Measurements from ENCODE around the gene CUL2.
"Not testable (repeated sequence)": the region's sequence is repeated elsewhere in the genome, so short reads cannot be mapped to it uniquely, and the experiment has no call there.

Gene CUL2

GRCh38 chr10:35070521-35070920, 19.6 kb downstream of the CUL2 start:
- Histone ChIP-seq H3K36me3 (ENCODE audit: insufficient read depth, low read length) (no peaks in the 10 kb centered on the region), H3K4me3 (no peak overlapping the region), H3K9ac (ENCODE audit: insufficient read length) (no peak overlapping the region), H3K9me3 (ENCODE audit: low read depth, low read length) (no peaks in the 10 kb centered on the region), H3K27ac (no peak overlapping the region)
- DNase-seq (ENCODE audit: low read depth, low spot score) = no peak
- TF ChIP-seq FOXP2 (optimal IDR thresholded peaks at IDR 0.05; ENCODE audit: control extremely low read depth, extremely low read length, insufficient read depth) = no peak
- no peak for TF ChIP-seq EZH2 (IDR thresholded peaks at IDR 0.05)
- no peak for TF ChIP-seq POLR2AphosphoS5 (IDR thresholded peaks at IDR 0.05; ENCODE audit: borderline replicate concordance, low read depth, low read length)

GRCh38 chr10:35063837-35064454, 26.2 kb downstream of the CUL2 start:
- Histone ChIP-seq H3K36me3 (ENCODE audit: insufficient read depth, low read length) (no peaks in the 10 kb centered on the region; the same call in 1 of the 2 replicates), H3K9ac (ENCODE audit: insufficient read length) (no peak overlapping the region), H3K27ac (no peak overlapping the region), H3K9me3 (ENCODE audit: low read depth, low read length) (no peaks in the 10 kb centered on the region), H3K4me3 (no peak overlapping the region)
- no peak for DNase-seq (ENCODE audit: low read depth, low spot score)
- TF ChIP-seq EZH2 (IDR thresholded peaks at IDR 0.05) = no peak
- no peak for TF ChIP-seq POLR2AphosphoS5 (IDR thresholded peaks at IDR 0.05; ENCODE audit: borderline replicate concordance, low read depth, low read length)
- TF ChIP-seq FOXP2 (optimal IDR thresholded peaks at IDR 0.05; ENCODE audit: control extremely low read depth, extremely low read length, insufficient read depth) = no peak

DNA sequence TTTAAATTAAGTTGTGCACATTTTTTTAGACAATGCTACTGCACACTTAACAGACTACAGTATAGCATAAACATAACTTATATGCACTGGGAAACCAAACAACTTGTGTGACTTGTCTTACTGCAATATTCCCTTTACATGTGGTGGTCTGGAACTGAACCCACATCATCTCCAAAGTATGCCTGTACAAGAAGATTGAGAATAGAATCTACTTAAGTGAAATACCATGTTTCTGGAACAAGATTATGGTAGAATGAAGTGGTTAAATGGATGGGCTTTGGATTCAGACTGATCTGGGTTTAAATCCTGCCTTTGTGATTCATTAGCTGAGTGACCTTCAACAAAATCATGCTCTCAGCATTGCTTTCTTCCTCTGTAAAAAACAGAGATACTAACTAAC, 30.7 kb downstream of the CUL2 start:
- H3K36me3 ChIP-seq (ENCODE audit: insufficient read depth, low read length) = no peaks in the 10 kb centered on the region; the same call in 1 of the 2 replicates
- no peak for DNase-seq (ENCODE audit: low read depth, low spot score)
- no peak for TF ChIP-seq POLR2AphosphoS5 (IDR thresholded peaks at IDR 0.05; ENCODE audit: borderline replicate concordance, low read depth, low read length)
- no peak overlapping the region for H3K9ac ChIP-seq (ENCODE audit: insufficient read length)
- H3K27ac ChIP-seq = no peak overlapping the region
- no peak overlapping the region for H3K4me3 ChIP-seq
- H3K9me3 ChIP-seq (ENCODE audit: low read depth, low read length) = no peaks in the 10 kb centered on the region

- no peak for TF ChIP-seq POLR2AphosphoS5 (IDR thresholded peaks at IDR 0.05; ENCODE audit: borderline replicate concordance, low read depth, low read length)
- no peak for TF ChIP-seq FOXP2 (optimal IDR thresholded peaks at IDR 0.05; ENCODE audit: control extremely low read depth, extremely low read length, insufficient read depth)
- no peak for TF ChIP-seq EZH2 (IDR thresholded peaks at IDR 0.05)
- no peaks in the 10 kb centered on the region; the same call in 1 of the 2 replicates for H3K36me3 ChIP-seq (ENCODE audit: insufficient read depth, low read length)
- H3K27ac ChIP-seq = no peak overlapping the region
- H3K4me3 ChIP-seq = no peak overlapping the region
- H3K9me3 ChIP-seq (ENCODE audit: low read depth, low read length) = no peaks in the 10 kb centered on the region
- no peak overlapping the region for H3K9ac ChIP-seq (ENCODE audit: insufficient read length)
- no peak for DNase-seq (ENCODE audit: low read depth, low spot score)
Observed at GRCh38 chr10:35058686-35059085, 31.5 kb downstream of the CUL2 start.

DNA sequence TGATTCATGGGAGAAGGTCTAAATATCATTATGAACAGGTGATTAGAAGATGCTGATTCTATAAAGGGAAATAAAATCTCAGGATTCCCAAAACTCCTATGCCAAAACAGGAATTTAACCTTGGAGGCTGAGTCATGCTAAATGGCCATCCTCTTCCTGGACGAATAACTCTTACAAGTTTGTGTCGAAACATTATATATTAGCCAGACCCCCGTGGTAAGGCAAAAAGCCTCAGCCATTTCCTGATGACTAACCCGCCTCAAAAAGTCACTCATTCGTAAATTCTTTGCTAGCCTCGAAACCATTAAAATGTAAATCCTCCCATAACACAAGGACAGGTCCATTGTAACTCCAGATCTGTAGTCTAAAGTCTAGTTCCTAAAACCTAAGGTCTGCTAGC, 32.0 kb downstream of the CUL2 start:
- no peak overlapping the region for H3K4me3 ChIP-seq
- no peaks in the 10 kb centered on the region for H3K9me3 ChIP-seq (ENCODE audit: low read depth, low read length)
- no peak overlapping the region for H3K9ac ChIP-seq (ENCODE audit: insufficient read length)
- TF ChIP-seq POLR2AphosphoS5 (IDR thresholded peaks at IDR 0.05; ENCODE audit: borderline replicate concordance, low read depth, low read length) (no peak), FOXP2 (optimal IDR thresholded peaks at IDR 0.05; ENCODE audit: control extremely low read depth, extremely low read length, insufficient read depth) (no peak), EZH2 (IDR thresholded peaks at IDR 0.05) (no peak)
- no peaks in the 10 kb centered on the region; the same call in 1 of the 2 replicates for H3K36me3 ChIP-seq (ENCODE audit: insufficient read depth, low read length)
- H3K27ac ChIP-seq = no peak overlapping the region
- DNase-seq (ENCODE audit: low read depth, low spot score) = no peak

DNA sequence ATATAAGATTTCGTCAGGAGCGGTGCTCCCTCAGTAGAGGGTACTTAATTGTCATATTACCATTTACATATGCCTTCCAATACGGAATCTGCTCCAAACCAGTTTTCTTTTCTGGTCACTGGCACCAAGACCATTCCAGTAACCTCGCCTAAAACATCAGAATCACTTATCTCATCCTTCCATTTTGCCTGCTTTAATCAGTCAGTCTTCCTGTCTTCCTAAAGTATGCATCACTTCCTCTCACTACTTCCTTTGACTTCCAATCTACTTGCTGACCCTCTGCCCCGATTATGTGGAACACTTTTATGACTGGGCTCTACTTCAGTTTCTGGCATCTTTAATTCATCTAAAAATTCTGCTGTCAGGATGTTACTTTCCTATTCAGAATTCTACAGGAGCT, 33.5 kb downstream of the CUL2 start:
- Histone ChIP-seq H3K27ac (no peak overlapping the region), H3K9me3 (ENCODE audit: low read depth, low read length) (no peaks in the 10 kb centered on the region), H3K4me3 (no peak overlapping the region), H3K9ac (ENCODE audit: insufficient read length) (no peak overlapping the region), H3K36me3 (ENCODE audit: insufficient read depth, low read length) (no peaks in the 10 kb centered on the region; the same call in 1 of the 2 replicates)
- TF ChIP-seq FOXP2 (optimal IDR thresholded peaks at IDR 0.05; ENCODE audit: control extremely low read depth, extremely low read length, insufficient read depth) (no peak), EZH2 (IDR thresholded peaks at IDR 0.05) (no peak), POLR2AphosphoS5 (IDR thresholded peaks at IDR 0.05; ENCODE audit: borderline replicate concordance, low read depth, low read length) (no peak)
- DNase-seq (ENCODE audit: low read depth, low spot score) = no peak

GRCh38 chr10:35056133-35056532, 34.0 kb downstream of the CUL2 start:
- no peak overlapping the region for H3K9ac ChIP-seq (ENCODE audit: insufficient read length)
- H3K36me3 ChIP-seq (ENCODE audit: insufficient read depth, low read length) = no peaks in the 10 kb centered on the region; the same call in 1 of the 2 replicates
- H3K27ac ChIP-seq = no peak overlapping the region
- TF ChIP-seq EZH2 (IDR thresholded peaks at IDR 0.05) (no peak), FOXP2 (optimal IDR thresholded peaks at IDR 0.05; ENCODE audit: control extremely low read depth, extremely low read length, insufficient read depth) (no peak), POLR2AphosphoS5 (IDR thresholded peaks at IDR 0.05; ENCODE audit: borderline replicate concordance, low read depth, low read length) (no peak)
- H3K9me3 ChIP-seq (ENCODE audit: low read depth, low read length) = no peaks in the 10 kb centered on the region
- DNase-seq (ENCODE audit: low read depth, low spot score) = no peak
- no peak overlapping the region for H3K4me3 ChIP-seq

GRCh38 chr10:35050568-35050967, 39.6 kb downstream of the CUL2 start:
- Histone ChIP-seq H3K9ac (ENCODE audit: insufficient read length) (no peak overlapping the region), H3K36me3 (ENCODE audit: insufficient read depth, low read length) (no peaks in the 10 kb centered on the region)
- no peak for DNase-seq (ENCODE audit: low read depth, low spot score)

GRCh38 chr10:35046074-35046473, 44.1 kb downstream of the CUL2 start:
- DNase-seq (ENCODE audit: low read depth, low spot score) = no peak
- TF ChIP-seq FOXP2 (optimal IDR thresholded peaks at IDR 0.05; ENCODE audit: control extremely low read depth, extremely low read length, insufficient read depth) (no peak), POLR2AphosphoS5 (IDR thresholded peaks at IDR 0.05; ENCODE audit: borderline replicate concordance, low read depth, low read length) (no peak), EZH2 (IDR thresholded peaks at IDR 0.05) (no peak)
- no peaks in the 10 kb centered on the region; the same call in 1 of the 2 replicates for H3K36me3 ChIP-seq (ENCODE audit: insufficient read depth, low read length)
- no peak overlapping the region for H3K4me3 ChIP-seq
- no peak overlapping the region for H3K27ac ChIP-seq
- no peaks in the 10 kb centered on the region for H3K9me3 ChIP-seq (ENCODE audit: low read depth, low read length)
- H3K9ac ChIP-seq (ENCODE audit: insufficient read length) = no peak overlapping the region

More at GRCh38 chr10:35050568-35050967, 39.6 kb downstream of the CUL2 start:
- Histone ChIP-seq H3K4me3 (no peak overlapping the region), H3K27ac (no peak overlapping the region), H3K9me3 (ENCODE audit: low read depth, low read length) (no peaks in the 10 kb centered on the region)
- no peak for TF ChIP-seq POLR2AphosphoS5 (IDR thresholded peaks at IDR 0.05; ENCODE audit: borderline replicate concordance, low read depth, low read length)
- no peak for TF ChIP-seq EZH2 (IDR thresholded peaks at IDR 0.05)
- TF ChIP-seq FOXP2 (optimal IDR thresholded peaks at IDR 0.05; ENCODE audit: control extremely low read depth, extremely low read length, insufficient read depth) = no peak

DNA sequence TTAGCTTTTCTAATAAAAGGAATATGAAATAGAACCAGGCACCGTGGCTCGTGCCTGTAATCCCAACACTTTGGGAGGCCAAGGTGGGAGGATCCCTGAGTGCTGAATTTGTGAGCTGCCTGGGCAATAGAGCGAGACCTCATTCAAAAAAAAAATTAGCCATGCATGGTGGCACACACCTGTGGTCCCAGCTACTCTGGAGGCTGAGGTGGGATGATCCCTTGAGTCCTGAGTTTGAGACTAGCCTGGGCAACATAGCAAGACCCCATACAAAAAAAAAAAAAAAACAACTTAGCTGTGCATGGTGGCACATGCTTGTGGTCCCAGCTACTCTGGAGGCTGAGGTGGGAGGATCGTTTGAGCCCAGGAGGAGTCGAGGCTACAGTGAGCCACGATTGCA, 44.9 kb downstream of the CUL2 start:
- H3K27ac ChIP-seq; H3K9me3 ChIP-seq (ENCODE audit: low read depth, low read length); H3K9ac ChIP-seq (ENCODE audit: insufficient read length); H3K36me3 ChIP-seq (ENCODE audit: insufficient read depth, low read length); DNase-seq (ENCODE audit: low read depth, low spot score); H3K4me3 ChIP-seq: not testable (repeated sequence)

Measured in SK-N-MC (cell line).